HEK293 (cell line): Measurements from ENCODE around the gene MORN3.
"Not testable (repeated sequence)": the region's sequence is repeated elsewhere in the genome, so short reads cannot be mapped to it uniquely, and the experiment has no call there.

Experiments
- CTCF ChIA-PET: fragments of 350-600 bp; formaldehyde crosslinking; extraction: SDS; loops from one replicate; lab custom pipeline; 2021; ENCODE audit warnings: antibody characterized with exemption; lab: Yijun Ruan, JAX
- POLR2A ChIA-PET: fragments of 300-600 bp; formaldehyde crosslinking; extraction: SDS; loops from one replicate; lab custom pipeline; 2020; ENCODE audit warnings: antibody characterized with exemption, inconsistent platforms; lab: Yijun Ruan, JAX
- H3K27ac ChIP-seq: fragments of 200-500 bp; sonication (Bioruptor generic); 2 replicates; pipeline ENCODE4 v1.5.1; 2014; ENCODE audit warnings: low read depth, low read length, control low read depth, inconsistent platforms; ENCODE audit errors: extremely low read depth
- H3K36me3 ChIP-seq, 2 experiments: fragments of 200-500 bp in 1 of 2; sonication (Bioruptor generic) in 1 of 2; 1 replicate in 1 of 2; 2 replicates in 1 of 2; pipeline ENCODE4 v1.5.1; 2014 to 2017; ENCODE audit warnings: inconsistent platforms in 2 of 2, low read length in 2 of 2; ENCODE audit not compliant: control insufficient read depth in 2 of 2, insufficient read depth in 1 of 2
- H3K4me1 ChIP-seq: fragments of 200-500 bp; sonication (Bioruptor generic); 2 replicates; pipeline ENCODE4 v1.5.1; 2014; ENCODE audit warnings: mild to moderate bottlenecking, low read length, inconsistent platforms; ENCODE audit not compliant: control insufficient read depth, insufficient read depth
- H3K4me3 ChIP-seq: 2 replicates; pipeline ENCODE4 v1.5.1; 2011; ENCODE audit warnings: low read depth, mild to moderate bottlenecking, control low read depth, low read length, moderate library complexity
- H3K9me3 ChIP-seq: fragments of 200-500 bp; sonication (Bioruptor generic); 2 replicates; pipeline ENCODE4 v1.5.1; 2014; ENCODE audit warnings: low read depth, low read length, inconsistent platforms; ENCODE audit not compliant: control insufficient read depth, insufficient read depth
- HOXA7 ChIP-seq: sonication (generic); formaldehyde crosslinking; IDR thresholded peaks from 2 replicates; pipeline ENCODE4 v1.8.1; 2022; ENCODE audit warnings: missing genetic modification reagents, borderline replicate concordance
- IKZF3 ChIP-seq: fragments of 450-650 bp; IDR thresholded peaks from 2 replicates; pipeline ENCODE4 v1.5.0; 2018; ENCODE audit warnings: missing biosample characterization, mild to moderate bottlenecking, missing genetic modification characterization, moderate library complexity
- PATZ1 ChIP-seq: fragments of 450-650 bp; formaldehyde crosslinking; IDR thresholded peaks from 2 replicates; pipeline ENCODE4 v1.5.1; 2016; ENCODE audit warnings: missing biosample characterization, missing genetic modification characterization
- REPIN1 ChIP-seq: fragments of 450-650 bp; formaldehyde crosslinking; IDR thresholded peaks from 2 replicates; pipeline ENCODE4 v1.5.1; 2017; ENCODE audit warnings: missing biosample characterization, missing genetic modification characterization, low read depth
- TSHZ1 ChIP-seq: fragments of 450-650 bp; formaldehyde crosslinking; IDR thresholded peaks from 2 replicates; pipeline ENCODE4 v1.5.1; 2016; ENCODE audit warnings: missing biosample characterization, missing genetic modification characterization, borderline replicate concordance
- ZFHX2 ChIP-seq: fragments of 450-650 bp; formaldehyde crosslinking; conservative IDR thresholded peaks from 2 replicates; pipeline ENCODE4 v1.5.1; 2016; ENCODE audit warnings: missing biosample characterization, missing genetic modification characterization
- ZFP41 ChIP-seq: fragments of 450-650 bp; formaldehyde crosslinking; IDR thresholded peaks from 2 replicates; pipeline ENCODE4 v1.5.1; 2016; ENCODE audit warnings: missing biosample characterization, missing genetic modification characterization, borderline replicate concordance
- ZNF324 ChIP-seq: fragments of 450-650 bp; formaldehyde crosslinking; IDR thresholded peaks from 2 replicates; pipeline ENCODE4 v1.5.1; 2016; ENCODE audit warnings: missing biosample characterization, missing genetic modification characterization
- ZNF37A ChIP-seq: fragments of 450-650 bp; IDR thresholded peaks from 2 replicates; pipeline ENCODE4 v1.5.1; 2018; ENCODE audit warnings: missing biosample characterization, missing genetic modification characterization
- ZNF707 ChIP-seq: fragments of 450-650 bp; formaldehyde crosslinking; IDR thresholded peaks from 2 replicates; pipeline ENCODE4 v1.5.1; 2016; ENCODE audit warnings: missing biosample characterization, missing genetic modification characterization
- TF ChIP-seq, protein P1 (sequence below): fragments of 450-650 bp; formaldehyde crosslinking; IDR thresholded peaks from 2 replicates; pipeline ENCODE4 v1.5.1; 2016; ENCODE audit warnings: missing biosample characterization, missing genetic modification characterization, low read depth
- TF ChIP-seq, protein P2 (sequence below): fragments of 450-650 bp; formaldehyde crosslinking; IDR thresholded peaks from 2 replicates; pipeline ENCODE4 v1.5.1; 2016; ENCODE audit warnings: missing biosample characterization, missing genetic modification characterization

The MORN3 gene

GRCh38 chr12:121638298-121639202 lies 30.9 kb downstream of the MORN3 start:
- TF ChIP-seq, protein P1, sequence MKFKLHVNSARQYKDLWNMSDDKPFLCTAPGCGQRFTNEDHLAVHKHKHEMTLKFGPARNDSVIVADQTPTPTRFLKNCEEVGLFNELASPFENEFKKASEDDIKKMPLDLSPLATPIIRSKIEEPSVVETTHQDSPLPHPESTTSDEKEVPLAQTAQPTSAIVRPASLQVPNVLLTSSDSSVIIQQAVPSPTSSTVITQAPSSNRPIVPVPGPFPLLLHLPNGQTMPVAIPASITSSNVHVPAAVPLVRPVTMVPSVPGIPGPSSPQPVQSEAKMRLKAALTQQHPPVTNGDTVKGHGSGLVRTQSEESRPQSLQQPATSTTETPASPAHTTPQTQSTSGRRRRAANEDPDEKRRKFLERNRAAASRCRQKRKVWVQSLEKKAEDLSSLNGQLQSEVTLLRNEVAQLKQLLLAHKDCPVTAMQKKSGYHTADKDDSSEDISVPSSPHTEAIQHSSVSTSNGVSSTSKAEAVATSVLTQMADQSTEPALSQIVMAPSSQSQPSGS (tag by site-specific recombination) = no peak
- TF ChIP-seq ZFP41 (tag by site-specific recombination) = no peak
- no peak for TF ChIP-seq ZNF37A
- TF ChIP-seq ZNF324 (tag by site-specific recombination) = no peak
- no peak for TF ChIP-seq TSHZ1 (tag by site-specific recombination)
- TF ChIP-seq IKZF3 (tag by site-specific recombination) = no peak
- TF ChIP-seq PATZ1 = no peak
- ChIA-PET POLR2A (interaction anchor here (1.9 kb wide), 1 partner anchor 11 kb away, joined by 7 read pairs; no protein-coding TSS in a partner anchor), CTCF (interaction anchor here (0.7 to 1.5 kb wide), 3 partner anchors 11 to 86 kb away, joined by 3 to 7 read pairs (median 4); no protein-coding TSS in a partner anchor)
- no peaks in the 10 kb centered on the region for H3K9me3 ChIP-seq
- no peak overlapping the region for H3K4me3 ChIP-seq
- no peak overlapping the region for H3K27ac ChIP-seq
- H3K4me1 ChIP-seq = no peaks in the 10 kb centered on the region
- H3K36me3 ChIP-seq = peaks cover 0 to 7% of the 10 kb centered on the region in 2 experiments; a peak in 2 of 3 replicates

- POLR2A ChIA-PET = interaction anchor here (1.9 kb wide), 1 partner anchor 10 kb away, joined by 7 read pairs; no protein-coding TSS in a partner anchor
- Histone ChIP-seq H3K9me3 (no peaks in the 10 kb centered on the region), H3K4me1 (peaks cover 8% of the 10 kb centered on the region)
- TF ChIP-seq REPIN1 (no peak), ZNF707 (tag by site-specific recombination) (no peak)
- TF ChIP-seq, all 188 proteins: peak for 0
- H3K4me3 ChIP-seq = no peak overlapping the region
- H3K36me3 ChIP-seq = peaks cover 0 to 7% of the 10 kb centered on the region in 2 experiments; a peak in 2 of 3 replicates
- CTCF ChIA-PET = interaction anchor here (0.6 to 1.5 kb wide), 6 partner anchors 10 to 85 kb away, joined by 3 to 8 read pairs (median 4); no protein-coding TSS in a partner anchor
- no peak overlapping the region for H3K27ac ChIP-seq
These were observed 32.1 kb downstream of the MORN3 start for GRCh38 chr12:121637231-121637914.

- Histone ChIP-seq H3K36me3 (no peaks in the 10 kb centered on the region; a peak in 1 of 3 replicates), H3K4me1 (peaks cover 8% of the 10 kb centered on the region), H3K27ac (no peak overlapping the region), H3K9me3 (no peaks in the 10 kb centered on the region), H3K4me3 (no peak overlapping the region)
- TF ChIP-seq HOXA7 (CRISPR knock-in tag) (no peak), ZFHX2 (tag by site-specific recombination) (peak; percentile 24; the same call in 1 of the 2 replicates)
- TF ChIP-seq, protein P2, sequence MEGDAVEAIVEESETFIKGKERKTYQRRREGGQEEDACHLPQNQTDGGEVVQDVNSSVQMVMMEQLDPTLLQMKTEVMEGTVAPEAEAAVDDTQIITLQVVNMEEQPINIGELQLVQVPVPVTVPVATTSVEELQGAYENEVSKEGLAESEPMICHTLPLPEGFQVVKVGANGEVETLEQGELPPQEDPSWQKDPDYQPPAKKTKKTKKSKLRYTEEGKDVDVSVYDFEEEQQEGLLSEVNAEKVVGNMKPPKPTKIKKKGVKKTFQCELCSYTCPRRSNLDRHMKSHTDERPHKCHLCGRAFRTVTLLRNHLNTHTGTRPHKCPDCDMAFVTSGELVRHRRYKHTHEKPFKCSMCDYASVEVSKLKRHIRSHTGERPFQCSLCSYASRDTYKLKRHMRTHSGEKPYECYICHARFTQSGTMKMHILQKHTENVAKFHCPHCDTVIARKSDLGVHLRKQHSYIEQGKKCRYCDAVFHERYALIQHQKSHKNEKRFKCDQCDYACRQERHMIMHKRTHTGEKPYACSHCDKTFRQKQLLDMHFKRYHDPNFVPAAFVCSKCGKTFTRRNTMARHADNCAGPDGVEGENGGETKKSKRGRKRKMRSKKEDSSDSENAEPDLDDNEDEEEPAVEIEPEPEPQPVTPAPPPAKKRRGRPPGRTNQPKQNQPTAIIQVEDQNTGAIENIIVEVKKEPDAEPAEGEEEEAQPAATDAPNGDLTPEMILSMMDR (tag by site-specific recombination) = no peak
- CTCF ChIA-PET = interaction anchor here (0.6 kb wide), 1 partner anchor 119 kb away, joined by 3 read pairs; no protein-coding TSS in a partner anchor
- POLR2A ChIA-PET = no interaction called here
These were observed 34.6 kb downstream of the MORN3 start for GRCh38 chr12:121634836-121635235.

DNA sequence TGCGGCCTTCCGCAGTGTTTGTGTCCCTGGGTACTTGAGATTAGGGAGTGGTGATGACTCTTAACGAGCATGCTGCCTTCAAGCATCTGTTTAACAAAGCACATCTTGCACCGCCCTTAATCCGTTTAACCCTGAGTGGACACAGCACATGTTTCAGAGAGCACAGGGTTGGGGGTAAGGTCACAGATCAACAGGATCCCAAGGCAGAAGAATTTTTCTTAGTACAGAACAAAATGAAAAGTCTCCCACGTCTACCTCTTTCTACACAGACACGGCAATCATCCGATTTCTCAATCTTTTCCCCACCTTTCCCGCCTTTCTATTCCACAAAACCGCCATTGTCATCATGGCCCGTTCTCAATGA lies 35.6 kb downstream of the MORN3 start:
- H3K36me3 ChIP-seq, H3K9me3 ChIP-seq, H3K27ac ChIP-seq, H3K4me3 ChIP-seq, H3K4me1 ChIP-seq, CTCF ChIA-PET, POLR2A ChIA-PET: not testable (repeated sequence)
